ENCODE data around the gene PKLR.

PKLR gene

GRCh38 chr1:155329980-155330598 lies 28.9 kb upstream of the PKLR start:
- TF ChIP-seq SIN3A (IDR thresholded peaks at IDR 0.05; ENCODE audit: borderline replicate concordance, insufficient read depth, low read length): no peak
- TF ChIP-seq FOXP2 (optimal IDR thresholded peaks at IDR 0.05; ENCODE audit: borderline replicate concordance, extremely low read depth, extremely low read length, insufficient read depth): no peak
- no peak for TF ChIP-seq POLR2AphosphoS5 (IDR thresholded peaks at IDR 0.05; ENCODE audit: low read depth, low read length)
- TF ChIP-seq REST (IDR thresholded peaks at IDR 0.05; ENCODE audit: insufficient read depth in 1 of 2, low read depth in 2 of 2, low read length in 2 of 2): no peak
- no peak for TF ChIP-seq TAF1 (IDR thresholded peaks at IDR 0.05; ENCODE audit: borderline replicate concordance, insufficient read depth, low read length)

GRCh38 chr1:155327981-155328380 lies 26.7 kb upstream of the PKLR start:
- TF ChIP-seq POLR2AphosphoS5 (IDR thresholded peaks at IDR 0.05; ENCODE audit: low read depth, low read length) (no peak), TAF1 (IDR thresholded peaks at IDR 0.05; ENCODE audit: borderline replicate concordance, insufficient read depth, low read length) (no peak), SIN3A (IDR thresholded peaks at IDR 0.05; ENCODE audit: borderline replicate concordance, insufficient read depth, low read length) (no peak), FOXP2 (optimal IDR thresholded peaks at IDR 0.05; ENCODE audit: borderline replicate concordance, extremely low read depth, extremely low read length, insufficient read depth) (no peak), REST (IDR thresholded peaks at IDR 0.05; ENCODE audit: insufficient read depth in 1 of 2, low read depth in 2 of 2, low read length in 2 of 2) (no peak)

DNA sequence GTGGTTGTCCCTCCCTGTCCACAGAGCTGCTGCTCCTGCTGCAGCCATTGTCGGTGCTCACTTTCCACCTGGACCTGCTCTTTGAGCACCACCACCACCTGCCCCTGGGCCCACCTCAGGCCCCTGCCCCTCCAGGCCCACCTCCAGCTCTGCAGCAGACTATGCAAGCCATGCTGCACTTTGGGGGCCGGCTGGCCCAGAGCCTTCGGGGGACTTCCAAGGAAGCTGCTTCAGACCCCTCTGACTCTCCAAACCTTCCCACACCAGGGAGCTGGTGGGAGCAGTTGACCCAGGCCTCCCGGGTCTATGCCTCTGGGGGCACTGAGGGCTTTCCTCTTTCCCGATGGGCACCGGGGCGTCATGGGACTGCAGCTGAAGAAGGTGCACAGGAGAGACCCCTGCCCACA lies 25.4 kb upstream of the PKLR start:
- TF ChIP-seq SIN3A (IDR thresholded peaks at IDR 0.05; ENCODE audit: borderline replicate concordance, insufficient read depth, low read length): no peak
- TF ChIP-seq TAF1 (IDR thresholded peaks at IDR 0.05; ENCODE audit: borderline replicate concordance, insufficient read depth, low read length): no peak
- TF ChIP-seq FOXP2 (optimal IDR thresholded peaks at IDR 0.05; ENCODE audit: borderline replicate concordance, extremely low read depth, extremely low read length, insufficient read depth): no peak
- TF ChIP-seq REST (IDR thresholded peaks at IDR 0.05; ENCODE audit: insufficient read depth in 1 of 2, low read depth in 2 of 2, low read length in 2 of 2): no peak
- no peak for TF ChIP-seq POLR2AphosphoS5 (IDR thresholded peaks at IDR 0.05; ENCODE audit: low read depth, low read length)

DNA sequence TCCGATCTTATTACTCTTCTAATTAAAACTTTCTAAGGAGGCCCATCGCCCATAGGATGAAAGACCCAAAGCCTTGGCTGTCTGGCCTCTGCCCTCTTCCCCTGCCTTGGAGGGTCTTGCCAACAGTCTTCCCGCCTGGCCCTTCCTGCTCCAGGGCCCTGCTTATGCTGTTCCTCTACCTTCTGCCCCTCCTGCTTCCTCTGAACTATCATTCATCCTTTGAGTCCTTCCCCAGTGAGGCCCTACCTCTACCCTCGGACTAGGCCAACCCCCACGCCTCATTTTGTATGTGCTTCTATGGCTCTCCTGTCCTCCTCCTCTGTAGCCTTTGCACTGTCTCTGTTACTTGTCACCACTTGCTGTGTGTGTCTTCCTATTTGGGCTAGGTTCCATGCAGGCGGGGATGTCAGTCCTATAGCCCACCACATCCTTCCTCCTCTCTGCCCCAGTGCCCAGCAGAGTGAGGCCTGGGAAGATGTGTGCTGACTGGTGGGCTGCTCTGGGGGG lies 24.8 kb upstream of the PKLR start:
- no peak for TF ChIP-seq TAF1 (IDR thresholded peaks at IDR 0.05; ENCODE audit: borderline replicate concordance, insufficient read depth, low read length)
- no peak for TF ChIP-seq SIN3A (IDR thresholded peaks at IDR 0.05; ENCODE audit: borderline replicate concordance, insufficient read depth, low read length)
- no peak for TF ChIP-seq POLR2AphosphoS5 (IDR thresholded peaks at IDR 0.05; ENCODE audit: low read depth, low read length)
- TF ChIP-seq REST (IDR thresholded peaks at IDR 0.05; ENCODE audit: insufficient read depth in 1 of 2, low read depth in 2 of 2, low read length in 2 of 2): no peak
- no peak for TF ChIP-seq FOXP2 (optimal IDR thresholded peaks at IDR 0.05; ENCODE audit: borderline replicate concordance, extremely low read depth, extremely low read length, insufficient read depth)

Measured in PFSK-1 (cell line).